NCI-H2081 (cell line): ENCODE measurements around the gene CLEC18A.
"Not testable (repeated sequence)": the region's sequence is repeated elsewhere in the genome, so short reads cannot be mapped to it uniquely, and the experiment has no call there.

ENCODE experiments used
- DNase-seq, 2 experiments: peaks; one replicate each; lab custom pipeline; 2025; lab: John Stamatoyannopoulos, UW

Gene CLEC18A

GRCh38 chr16:69952116-69952515 is 982 bp downstream of the CLEC18A start:
- not testable (repeated sequence) for DNase-seq

GRCh38 chr16:69952572-69953355 is 1.6 kb downstream of the CLEC18A start:
- DNase-seq = not testable (repeated sequence)

GRCh38 chr16:69954241-69954640 is 3.1 kb downstream of the CLEC18A start:
- DNase-seq = not testable (repeated sequence)

GRCh38 chr16:69963312-69963711 is 12.2 kb downstream of the CLEC18A start:
- not testable (repeated sequence) for DNase-seq

DNA sequence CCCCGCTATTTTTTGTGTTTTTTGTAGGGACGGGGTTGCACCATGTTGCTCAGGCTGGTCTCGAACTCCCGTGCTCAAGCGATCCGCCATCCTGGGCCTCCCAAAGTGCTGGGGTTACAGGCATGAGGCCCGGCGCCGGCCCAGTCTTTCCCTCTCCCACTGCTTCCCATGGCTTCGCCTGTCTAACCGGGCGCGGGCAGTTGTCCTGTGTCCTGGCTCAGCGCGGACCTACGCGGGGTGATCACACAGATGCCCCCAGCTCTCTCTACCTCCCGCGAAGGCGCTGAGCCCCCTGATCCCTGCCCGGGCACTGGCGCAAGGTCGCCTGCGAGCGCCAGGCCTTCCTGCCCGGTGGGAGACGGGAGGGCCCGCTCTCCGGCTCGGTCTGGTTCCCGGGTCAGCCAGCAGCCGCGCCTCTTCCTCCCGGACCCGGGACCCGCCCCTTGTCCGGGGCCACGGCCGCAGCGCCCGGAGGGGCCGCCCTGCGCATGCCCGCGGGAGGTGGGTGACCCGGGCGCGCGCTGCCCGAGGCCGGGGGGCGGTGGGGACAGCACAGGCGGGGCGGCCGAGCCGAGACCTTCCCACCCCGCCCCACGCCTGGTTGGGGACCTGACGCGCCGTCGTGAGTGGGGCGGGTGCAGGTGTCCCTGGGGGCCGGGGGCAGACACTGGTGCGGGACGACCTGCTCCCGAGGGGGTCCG is 14.0 kb downstream of the CLEC18A start:
- DNase-seq = not testable (repeated sequence)

DNA sequence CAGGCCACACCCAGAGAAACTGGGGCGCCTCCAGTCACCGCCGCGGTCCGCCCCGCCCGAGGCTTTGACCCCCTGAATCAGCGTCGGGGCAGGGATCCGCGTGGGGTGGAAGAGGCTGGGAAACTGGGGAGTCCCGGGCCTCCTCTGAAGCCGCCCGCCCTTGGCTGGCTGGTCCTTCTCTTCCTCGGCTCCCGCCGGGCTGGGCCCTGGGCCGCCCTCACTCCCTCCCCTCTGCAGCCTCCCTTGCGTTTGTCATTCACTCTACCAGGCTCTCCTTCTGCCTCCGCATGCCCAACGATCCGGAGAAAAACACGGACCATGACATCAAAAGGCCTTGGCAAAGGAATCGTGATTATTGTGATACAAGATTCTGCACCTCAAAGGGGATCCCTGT is 14.5 kb downstream of the CLEC18A start:
- DNase-seq = not testable (repeated sequence)

DNA sequence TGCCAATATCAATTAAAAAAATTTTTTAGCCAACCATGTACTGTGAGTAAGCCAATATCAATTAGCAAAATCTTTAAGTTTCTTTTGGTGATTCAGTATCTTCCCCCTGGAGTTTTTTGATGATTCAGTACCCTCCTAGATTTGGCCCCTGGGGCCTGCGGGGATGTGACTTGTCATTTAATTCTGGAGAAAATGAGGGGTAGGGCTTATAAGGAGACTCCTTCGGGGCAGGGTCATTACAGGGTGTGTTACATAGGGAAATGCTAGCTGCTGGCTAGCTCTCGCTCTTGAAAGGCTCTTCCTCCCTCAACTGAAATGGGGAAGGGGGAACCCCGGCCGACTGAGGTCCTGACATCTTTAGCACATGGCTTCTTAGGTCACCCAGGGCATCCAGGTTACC is 16.6 kb downstream of the CLEC18A start:
- DNase-seq = not testable (repeated sequence)

DNA sequence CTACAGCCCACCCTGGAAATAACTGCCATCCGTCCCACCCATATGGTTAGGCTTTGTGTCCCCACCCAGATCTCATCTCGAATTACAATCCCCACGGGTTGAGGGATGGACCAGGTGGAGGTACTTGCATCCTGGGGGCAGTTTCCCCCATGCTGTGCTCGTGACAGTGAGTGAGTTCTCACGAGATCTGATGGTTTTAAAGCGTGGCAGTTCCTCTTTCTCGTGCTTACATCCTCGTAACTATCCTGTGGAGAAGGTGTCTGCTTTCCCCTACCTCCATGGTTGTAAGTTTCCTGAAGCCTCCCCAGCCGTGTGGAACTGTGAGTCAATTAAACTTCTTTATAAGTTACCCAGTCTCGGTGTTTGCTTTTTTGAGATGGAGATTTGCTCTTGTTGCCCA is 17.0 kb downstream of the CLEC18A start:
- DNase-seq = not testable (repeated sequence)

GRCh38 chr16:69969657-69970056 is 18.5 kb downstream of the CLEC18A start:
- not testable (repeated sequence) for DNase-seq

DNA sequence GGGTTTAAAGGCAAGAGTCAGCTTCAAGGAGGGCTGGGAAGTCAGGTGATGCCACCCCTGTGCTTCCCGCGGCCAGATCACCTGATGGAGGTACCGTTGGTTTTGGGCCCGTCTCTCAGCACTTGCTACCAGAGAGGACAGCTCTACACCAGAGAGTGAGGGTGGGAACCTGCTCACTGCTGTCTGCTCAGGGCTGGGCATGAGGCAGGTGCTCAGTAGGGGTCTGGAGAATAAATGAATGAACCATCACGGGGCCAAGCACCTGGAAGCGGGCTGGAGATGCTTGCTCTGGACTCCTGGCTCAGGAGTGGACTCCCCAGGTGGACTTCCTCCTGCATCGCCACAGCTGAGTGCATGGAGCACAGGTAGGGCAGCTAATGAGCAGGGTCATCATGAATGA is 21.0 kb downstream of the CLEC18A start:
- not testable (repeated sequence) for DNase-seq

- DNase-seq = not testable (repeated sequence)
These were observed 21.8 kb downstream of the CLEC18A start for GRCh38 chr16:69972935-69973334.

- DNase-seq = not testable (repeated sequence)
These were observed 34.1 kb downstream of the CLEC18A start for GRCh38 chr16:69985196-69985595.

- DNase-seq = not testable (repeated sequence)
These were observed 46.8 kb downstream of the CLEC18A start for GRCh38 chr16:69997956-69998355.

GRCh38 chr16:69999801-70000200 is 48.7 kb downstream of the CLEC18A start:
- not testable (repeated sequence) for DNase-seq

GRCh38 chr16:70003511-70003910 is 52.4 kb downstream of the CLEC18A start:
- DNase-seq = not testable (repeated sequence)

GRCh38 chr16:70008604-70009003 is 57.5 kb downstream of the CLEC18A start:
- DNase-seq = not testable (repeated sequence)

- not testable (repeated sequence) for DNase-seq
These were observed 59.5 kb downstream of the CLEC18A start for GRCh38 chr16:70010615-70011014.

GRCh38 chr16:70011120-70011519 is 60.0 kb downstream of the CLEC18A start:
- not testable (repeated sequence) for DNase-seq

DNA sequence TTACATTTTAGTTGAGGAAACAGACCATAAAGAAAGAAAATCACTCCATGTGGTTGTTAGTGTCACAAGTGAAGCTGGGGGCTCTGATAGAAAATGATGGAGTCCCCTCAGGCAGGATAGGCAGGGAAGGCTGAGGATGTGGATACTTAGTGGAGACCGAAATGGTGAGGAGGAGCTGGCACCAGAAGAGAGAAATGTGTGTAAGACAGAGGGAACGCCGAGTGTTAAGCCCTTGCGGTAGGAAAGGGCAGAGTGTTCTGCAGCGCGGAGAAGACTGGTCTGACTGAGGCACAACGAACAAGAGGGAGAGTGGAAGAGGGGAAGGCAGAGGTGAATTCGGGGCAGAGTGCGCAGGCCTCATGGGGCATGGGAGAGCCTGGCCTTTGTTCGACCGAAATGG is 61.2 kb downstream of the CLEC18A start:
- not testable (repeated sequence) for DNase-seq

- not testable (repeated sequence) for DNase-seq
These were observed 61.8 kb downstream of the CLEC18A start for GRCh38 chr16:70012951-70013350.
